DND-41 (cell line): ENCODE results near the gene DGUOK.

ENCODE experiments used
- ATAC-seq: fragments of 200-7000 bp; cut with Tn5 transposase; 3 replicates; pipeline ENCODE4 v1.9.1; 2021; ENCODE audit warnings: low read depth; ENCODE audit not compliant: insufficient read depth
- DNase-seq: peaks from one replicate; pipeline ENCODE4 v3.0.0-alpha.2; 2020
- H2AFZ ChIP-seq: 2 replicates; pipeline ENCODE4 v1.6.0; 2012; ENCODE audit warnings: low read depth, low read length
- H3K27ac ChIP-seq: 2 replicates; pipeline ENCODE4 v1.5.1; 2012; ENCODE audit warnings: low read length, inconsistent platforms
- H3K27me3 ChIP-seq: fragments of 200-600 bp; sonication (generic); 2 replicates; pipeline ENCODE4 v1.6.0; 2012; ENCODE audit warnings: low read length, mild to moderate bottlenecking, inconsistent platforms; ENCODE audit not compliant: insufficient read depth, poor library complexity
- H3K36me3 ChIP-seq: 2 replicates; pipeline ENCODE4 v1.5.1; 2012; ENCODE audit warnings: low read length, inconsistent platforms; ENCODE audit not compliant: insufficient read depth
- H3K4me1 ChIP-seq: 2 replicates; pipeline ENCODE4 v1.5.1; 2012; ENCODE audit warnings: mild to moderate bottlenecking, low read length; ENCODE audit not compliant: insufficient read depth
- H3K4me2 ChIP-seq: 2 replicates; pipeline ENCODE4 v1.6.0; 2012; ENCODE audit warnings: mild to moderate bottlenecking, moderate library complexity, low read length, inconsistent platforms; ENCODE audit not compliant: insufficient read depth
- H3K4me3 ChIP-seq, 2 experiments: fragments of 200-600 bp in 1 of 2; shearing (Covaris generic) in 1 of 2; 2 replicates each; pipeline ENCODE4 v1.5.1; 2012 to 2016; ENCODE audit warnings: inconsistent platforms in 2 of 2, low read length in 2 of 2, mild to moderate bottlenecking in 2 of 2, low read depth in 1 of 2, moderate library complexity in 1 of 2
- H3K79me2 ChIP-seq: 2 replicates; pipeline ENCODE4 v1.6.0; 2012; ENCODE audit warnings: low read length, inconsistent platforms; ENCODE audit not compliant: insufficient read depth
- H3K9ac ChIP-seq: 2 replicates; pipeline ENCODE4 v1.6.0; 2012; ENCODE audit warnings: low read depth, mild to moderate bottlenecking, inconsistent platforms, low read length, moderate library complexity
- H3K9me3 ChIP-seq: 2 replicates; pipeline ENCODE4 v1.5.1; 2012; ENCODE audit warnings: low read length, moderate library complexity, mild to moderate bottlenecking, inconsistent platforms; ENCODE audit not compliant: insufficient read depth, severe bottlenecking
- H4K20me1 ChIP-seq: 2 replicates; pipeline ENCODE4 v1.6.0; 2012; ENCODE audit warnings: low read length; ENCODE audit not compliant: insufficient read depth
- EZH2 ChIP-seq: IDR thresholded peaks from 3 replicates; pipeline ENCODE4 v1.6.1; 2012; ENCODE audit warnings: borderline replicate concordance, low read depth, mild to moderate bottlenecking, moderate library complexity, low read length, inconsistent platforms; ENCODE audit not compliant: severe bottlenecking
- TF ChIP-seq, protein P1 (sequence below): IDR thresholded peaks from 2 replicates; pipeline ENCODE4 v1.5.1; 2012; ENCODE audit warnings: borderline replicate concordance, low read length, moderate library complexity, mild to moderate bottlenecking; ENCODE audit not compliant: poor library complexity, severe bottlenecking; ENCODE audit errors: extremely low read depth

Gene DGUOK

DNA sequence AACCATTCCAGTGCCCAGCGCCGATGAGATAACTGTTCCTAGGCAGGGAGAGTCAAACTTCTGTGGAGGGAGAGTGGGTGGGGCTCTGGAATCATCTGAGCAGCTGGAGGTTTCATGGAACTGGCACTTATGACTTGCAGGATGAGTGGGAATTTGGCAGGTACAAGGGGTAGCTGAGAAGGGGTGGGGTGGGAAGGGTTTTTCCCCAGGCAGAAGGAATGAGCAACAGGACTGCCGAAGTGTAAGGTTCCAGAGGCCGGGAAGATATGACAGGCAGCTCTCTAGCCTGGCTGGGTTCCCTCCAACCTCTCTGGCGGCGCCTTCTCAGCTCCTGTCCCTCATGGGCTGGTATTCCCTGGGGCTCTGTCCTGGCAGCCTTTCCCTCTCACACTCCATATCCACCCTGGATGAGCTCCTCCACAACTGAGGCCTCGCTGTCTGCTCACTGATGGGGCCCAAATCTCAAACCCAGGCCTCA, 55.5 kb downstream of the DGUOK start:
- Histone ChIP-seq H3K79me2 (peaks cover 18% of the 10 kb centered on the region), H3K27me3 (no peaks in the 10 kb centered on the region), H3K4me2 (no peak overlapping the region), H2AFZ (no peak overlapping the region), H3K9me3 (no peaks in the 10 kb centered on the region), H4K20me1 (peaks cover 14% of the 10 kb centered on the region; the same call in 1 of the 2 replicates), H3K4me3 (no peak overlapping the region), H3K27ac (no peak overlapping the region), H3K36me3 (peaks cover 15% of the 10 kb centered on the region), H3K9ac (no peak overlapping the region), H3K4me1 (peaks cover 49% of the 10 kb centered on the region)
- ATAC-seq: no peak
- DNase-seq: no peak
- TF ChIP-seq, protein P1, sequence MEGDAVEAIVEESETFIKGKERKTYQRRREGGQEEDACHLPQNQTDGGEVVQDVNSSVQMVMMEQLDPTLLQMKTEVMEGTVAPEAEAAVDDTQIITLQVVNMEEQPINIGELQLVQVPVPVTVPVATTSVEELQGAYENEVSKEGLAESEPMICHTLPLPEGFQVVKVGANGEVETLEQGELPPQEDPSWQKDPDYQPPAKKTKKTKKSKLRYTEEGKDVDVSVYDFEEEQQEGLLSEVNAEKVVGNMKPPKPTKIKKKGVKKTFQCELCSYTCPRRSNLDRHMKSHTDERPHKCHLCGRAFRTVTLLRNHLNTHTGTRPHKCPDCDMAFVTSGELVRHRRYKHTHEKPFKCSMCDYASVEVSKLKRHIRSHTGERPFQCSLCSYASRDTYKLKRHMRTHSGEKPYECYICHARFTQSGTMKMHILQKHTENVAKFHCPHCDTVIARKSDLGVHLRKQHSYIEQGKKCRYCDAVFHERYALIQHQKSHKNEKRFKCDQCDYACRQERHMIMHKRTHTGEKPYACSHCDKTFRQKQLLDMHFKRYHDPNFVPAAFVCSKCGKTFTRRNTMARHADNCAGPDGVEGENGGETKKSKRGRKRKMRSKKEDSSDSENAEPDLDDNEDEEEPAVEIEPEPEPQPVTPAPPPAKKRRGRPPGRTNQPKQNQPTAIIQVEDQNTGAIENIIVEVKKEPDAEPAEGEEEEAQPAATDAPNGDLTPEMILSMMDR: no peak
- no peak for TF ChIP-seq EZH2

DNA sequence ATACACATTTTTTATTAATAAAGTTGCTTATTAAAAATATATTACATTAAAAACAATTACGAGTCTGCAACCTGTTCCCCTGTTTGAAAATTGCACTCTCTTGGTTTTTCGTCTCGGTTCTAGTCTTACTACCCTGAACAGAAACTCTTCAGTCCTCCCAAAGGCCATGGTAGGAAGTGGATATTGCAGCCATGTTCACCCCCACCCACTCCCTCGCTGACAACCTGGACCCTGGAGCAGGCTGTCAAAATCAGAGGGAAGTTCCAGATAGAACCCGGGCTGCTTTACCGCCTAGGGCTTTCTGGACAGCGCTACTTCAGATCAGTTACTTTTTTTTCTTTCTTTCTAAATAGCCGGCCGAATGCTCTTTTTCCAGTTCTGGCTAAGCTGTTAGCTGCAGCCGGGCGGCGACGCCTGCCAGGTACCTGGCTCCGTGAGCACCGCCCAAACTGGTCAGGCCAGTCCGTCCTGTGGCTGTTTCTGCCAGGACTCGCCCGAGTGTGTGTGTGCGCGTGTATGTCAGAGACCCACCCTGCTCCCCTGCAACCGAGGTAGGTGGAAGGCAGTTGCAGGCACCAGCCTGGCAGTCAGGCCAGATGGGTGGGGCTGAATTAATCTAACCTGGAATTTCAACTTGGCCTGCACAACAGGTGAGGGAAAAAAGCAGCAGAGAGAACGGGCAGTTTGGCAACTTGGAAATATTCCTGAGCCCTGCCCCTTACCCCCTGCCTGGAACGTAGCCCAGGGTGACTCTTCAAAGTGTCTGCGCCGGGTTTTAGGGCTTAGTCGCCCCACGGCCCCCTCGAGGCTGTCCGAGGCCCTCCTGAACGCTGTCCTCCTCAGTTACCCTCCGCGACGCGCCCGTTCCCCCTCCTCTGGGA, 56.9 kb downstream of the DGUOK start:
- H4K20me1 ChIP-seq: peaks cover 28% of the 10 kb centered on the region; the same call in 1 of the 2 replicates
- no peaks in the 10 kb centered on the region for H3K27me3 ChIP-seq
- H3K79me2 ChIP-seq: peaks cover 32% of the 10 kb centered on the region
- H3K36me3 ChIP-seq: peaks cover 29% of the 10 kb centered on the region
- no peak for DNase-seq
- ATAC-seq: no peak
- no peaks in the 10 kb centered on the region for H3K9me3 ChIP-seq
- no peak overlapping the region for H3K27ac ChIP-seq
- peak overlapping the region; percentile 64 for H3K9ac ChIP-seq
- H2AFZ ChIP-seq: no peak overlapping the region
- H3K4me1 ChIP-seq: peaks cover 55% of the 10 kb centered on the region
- TF ChIP-seq, protein P1: no peak
- no peak for TF ChIP-seq EZH2
- H3K4me2 ChIP-seq: peak overlapping the region; percentile 68
- peak overlapping the region in 1 of 2 experiments; percentile 55; a peak in 2 of 4 replicates for H3K4me3 ChIP-seq

DNA sequence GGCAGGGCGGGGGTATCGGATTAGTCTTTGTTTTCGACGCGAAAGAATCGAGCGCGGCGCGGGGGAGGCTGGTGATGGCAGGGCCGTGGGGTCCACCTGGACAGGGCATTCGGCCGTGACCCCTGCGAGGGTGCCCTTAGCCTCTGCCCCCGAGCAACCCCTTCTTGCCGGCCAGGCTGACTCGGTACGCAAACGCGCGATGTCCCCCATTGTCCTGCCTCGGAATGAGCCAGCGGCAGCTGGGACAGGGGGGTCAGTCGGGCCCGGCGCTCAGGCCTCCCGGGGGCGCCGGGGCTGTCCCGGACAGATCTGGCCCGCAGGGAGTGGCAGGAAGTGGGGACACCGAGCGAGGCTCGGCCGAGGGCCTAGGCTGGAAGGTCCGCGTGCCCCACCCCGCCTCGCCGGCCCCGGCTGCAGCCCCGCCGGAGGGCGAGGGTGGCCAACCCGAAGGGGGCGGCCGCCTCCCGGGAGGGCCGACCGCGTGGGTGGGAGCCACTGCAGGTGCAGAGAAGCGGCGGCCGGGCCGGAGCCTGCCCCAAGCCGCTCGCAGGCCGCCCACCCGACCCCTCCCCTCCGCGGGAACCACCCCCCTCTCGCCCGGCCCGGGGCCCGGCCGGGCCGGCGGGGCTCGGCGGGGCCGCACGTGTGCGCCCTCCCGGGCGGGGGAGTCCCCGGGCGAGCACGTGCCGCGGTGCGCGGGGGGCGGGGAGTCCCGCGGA, 57.7 kb downstream of the DGUOK start, which contains the start of gene TET3:
Gene TET3, plus strand, starts transcription at position 708 of the 719 bp plus-strand sequence. CDS start 1,494 bp downstream, outside the sequence.
- Histone ChIP-seq H4K20me1 (peaks cover 34% of the 10 kb centered on the region; the same call in 1 of the 2 replicates), H3K36me3 (peaks cover 35% of the 10 kb centered on the region)

More for the DNA sequence above, 57.7 kb downstream of the DGUOK start, which contains the start of gene TET3:
- Histone ChIP-seq H3K79me2 (peaks cover 40% of the 10 kb centered on the region), H3K4me2 (peak within 1 kb of the TSS; percentile 95), H3K4me3 (peak within 1 kb of the TSS; percentile 49 to 71), H3K27me3 (no peaks in the 10 kb centered on the region), H3K27ac (peak within 1 kb of the TSS; percentile 79), H3K9me3 (no peaks in the 10 kb centered on the region), H3K4me1 (peaks cover 55% of the 10 kb centered on the region), H2AFZ (peak within 1 kb of the TSS; percentile 74), H3K9ac (peak within 1 kb of the TSS; percentile 86)
- DNase-seq (no peak), ATAC-seq (peak; percentile 60)
- TF ChIP-seq, protein P1: no peak
- TF ChIP-seq EZH2: no peak
